GM18870 (cell line): ENCODE results near the gene RANGAP1.
"Not testable (repeated sequence)": the region's sequence is repeated elsewhere in the genome, so short reads cannot be mapped to it uniquely, and the experiment has no call there.

Experiments
- ATAC-seq: cut with Tn5 transposase; IDR thresholded peaks from one replicate; pipeline ENCODE4 v1.9.1; 2021; ENCODE audit warnings: moderate library complexity; ENCODE audit not compliant: unreplicated experiment

RANGAP1 gene

GRCh38 chr22:41261541-41262249 is 24.3 kb downstream of the RANGAP1 start:
- no peak for ATAC-seq

- ATAC-seq = no peak
These were observed 25.1 kb downstream of the RANGAP1 start for GRCh38 chr22:41260871-41261270.

- not testable (repeated sequence) for ATAC-seq
These were observed 26.2 kb downstream of the RANGAP1 start for GRCh38 chr22:41259756-41260155.

- ATAC-seq = no peak
These were observed 28.3 kb downstream of the RANGAP1 start for GRCh38 chr22:41257696-41258095.

GRCh38 chr22:41256254-41257253 is 29.4 kb downstream of the RANGAP1 start:
- no peak for ATAC-seq

- ATAC-seq = no peak
These were observed 31.8 kb downstream of the RANGAP1 start for GRCh38 chr22:41254230-41254629.

- no peak for ATAC-seq
These were observed 33.6 kb downstream of the RANGAP1 start for GRCh38 chr22:41252365-41252764.

GRCh38 chr22:41250127-41250526 is 35.9 kb downstream of the RANGAP1 start:
- no peak for ATAC-seq

- no peak for ATAC-seq
These were observed 36.5 kb downstream of the RANGAP1 start for GRCh38 chr22:41249442-41249841.

GRCh38 chr22:41248758-41249157 is 37.2 kb downstream of the RANGAP1 start:
- ATAC-seq = no peak

- ATAC-seq = no peak
These were observed 37.7 kb downstream of the RANGAP1 start for GRCh38 chr22:41248314-41248713.

- ATAC-seq = no peak
These were observed 38.3 kb downstream of the RANGAP1 start for GRCh38 chr22:41247703-41248102.

GRCh38 chr22:41245917-41246499 is 40.0 kb downstream of the RANGAP1 start:
- no peak for ATAC-seq

- no peak for ATAC-seq
These were observed 42.6 kb downstream of the RANGAP1 start for GRCh38 chr22:41243361-41243760.

GRCh38 chr22:41242396-41243117 is 43.4 kb downstream of the RANGAP1 start:
- ATAC-seq = no peak

- no peak for ATAC-seq
These were observed 44.8 kb downstream of the RANGAP1 start for GRCh38 chr22:41241133-41241676.

GRCh38 chr22:41240377-41241132 is 45.4 kb downstream of the RANGAP1 start, which contains the start of gene CHADL:
TSS of gene CHADL (minus strand) at chr22:41240931. CDS start at chr22:41240881, 50 bp downstream.
- ATAC-seq = no peak

GRCh38 chr22:41239443-41240128 is 46.4 kb downstream of the RANGAP1 start:
- no peak for ATAC-seq
